VCaP (cell line): ENCODE data around the gene BIRC7.

Experiments
- H3K27ac ChIP-seq: fragments of 450-650 bp; 2 replicates; pipeline ENCODE4 v1.5.1; 2017
- TF ChIP-seq, protein P1 (sequence below): fragments of 450-650 bp; conservative IDR thresholded peaks from 2 replicates; pipeline ENCODE4 v1.5.1; 2017; ENCODE audit warnings: mild to moderate bottlenecking, moderate library complexity

The BIRC7 gene

DNA sequence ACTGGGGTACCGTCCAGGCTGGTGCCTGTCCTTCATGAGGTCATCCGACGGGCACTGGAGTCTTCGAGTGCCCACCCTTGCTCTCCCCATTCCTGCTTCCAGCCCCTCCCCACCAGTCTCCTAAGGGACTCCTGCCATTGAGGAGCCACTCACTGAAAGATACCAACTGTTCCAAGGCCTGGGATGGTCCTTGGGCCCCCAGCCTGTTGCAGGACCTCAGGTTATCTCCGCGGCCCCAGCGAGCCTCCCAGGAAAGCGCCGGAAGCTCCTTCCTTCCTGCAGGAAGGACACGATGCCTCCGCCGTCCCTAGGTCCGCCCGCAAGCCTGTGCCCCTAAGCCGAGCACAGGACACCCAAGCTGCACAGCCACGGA is 17.3 kb downstream of the BIRC7 start:
- TF ChIP-seq, protein P1, sequence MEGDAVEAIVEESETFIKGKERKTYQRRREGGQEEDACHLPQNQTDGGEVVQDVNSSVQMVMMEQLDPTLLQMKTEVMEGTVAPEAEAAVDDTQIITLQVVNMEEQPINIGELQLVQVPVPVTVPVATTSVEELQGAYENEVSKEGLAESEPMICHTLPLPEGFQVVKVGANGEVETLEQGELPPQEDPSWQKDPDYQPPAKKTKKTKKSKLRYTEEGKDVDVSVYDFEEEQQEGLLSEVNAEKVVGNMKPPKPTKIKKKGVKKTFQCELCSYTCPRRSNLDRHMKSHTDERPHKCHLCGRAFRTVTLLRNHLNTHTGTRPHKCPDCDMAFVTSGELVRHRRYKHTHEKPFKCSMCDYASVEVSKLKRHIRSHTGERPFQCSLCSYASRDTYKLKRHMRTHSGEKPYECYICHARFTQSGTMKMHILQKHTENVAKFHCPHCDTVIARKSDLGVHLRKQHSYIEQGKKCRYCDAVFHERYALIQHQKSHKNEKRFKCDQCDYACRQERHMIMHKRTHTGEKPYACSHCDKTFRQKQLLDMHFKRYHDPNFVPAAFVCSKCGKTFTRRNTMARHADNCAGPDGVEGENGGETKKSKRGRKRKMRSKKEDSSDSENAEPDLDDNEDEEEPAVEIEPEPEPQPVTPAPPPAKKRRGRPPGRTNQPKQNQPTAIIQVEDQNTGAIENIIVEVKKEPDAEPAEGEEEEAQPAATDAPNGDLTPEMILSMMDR, result no peak
- no peak overlapping the region for H3K27ac ChIP-seq

DNA sequence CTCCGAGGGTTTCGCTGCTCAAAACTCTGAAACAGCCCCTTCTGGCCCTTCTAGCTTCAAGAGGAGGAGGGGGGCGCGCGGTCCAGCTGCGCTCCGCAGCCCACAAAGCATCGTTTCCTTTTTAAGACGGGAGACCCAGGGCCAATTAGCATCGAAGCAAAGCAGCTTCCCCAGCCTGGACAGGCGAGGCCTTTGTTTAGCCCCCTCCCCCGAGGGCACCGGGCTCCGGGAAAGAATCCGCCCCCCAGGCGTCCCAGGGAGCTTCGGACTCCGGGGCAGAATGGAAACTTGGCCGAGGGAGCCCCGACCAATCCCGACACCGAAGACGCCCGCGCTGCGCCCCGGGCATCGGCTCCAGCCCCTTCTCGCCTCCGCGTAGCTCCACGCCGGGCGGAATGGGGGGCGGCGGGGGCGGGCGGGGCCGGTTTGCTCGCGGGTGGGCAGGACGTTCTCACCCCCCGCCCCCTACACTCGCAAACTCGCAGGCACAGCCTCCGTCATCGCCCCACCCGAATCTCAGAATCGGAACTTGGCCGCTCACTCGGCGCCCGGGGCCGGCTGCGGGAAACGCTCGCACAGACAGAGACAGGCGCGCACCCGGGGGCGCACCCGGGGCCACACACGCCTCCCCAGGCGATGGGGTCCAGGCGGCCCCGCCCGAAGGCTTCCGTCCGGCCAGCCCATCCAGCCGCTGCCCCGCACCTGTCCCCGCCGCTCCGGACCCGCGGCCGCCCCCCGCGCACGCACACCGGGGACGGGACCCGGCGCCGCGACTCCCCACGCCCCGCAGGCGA is 17.9 kb downstream of the BIRC7 start:
- no peak overlapping the region for H3K27ac ChIP-seq
- TF ChIP-seq, protein P1, result no peak

DNA sequence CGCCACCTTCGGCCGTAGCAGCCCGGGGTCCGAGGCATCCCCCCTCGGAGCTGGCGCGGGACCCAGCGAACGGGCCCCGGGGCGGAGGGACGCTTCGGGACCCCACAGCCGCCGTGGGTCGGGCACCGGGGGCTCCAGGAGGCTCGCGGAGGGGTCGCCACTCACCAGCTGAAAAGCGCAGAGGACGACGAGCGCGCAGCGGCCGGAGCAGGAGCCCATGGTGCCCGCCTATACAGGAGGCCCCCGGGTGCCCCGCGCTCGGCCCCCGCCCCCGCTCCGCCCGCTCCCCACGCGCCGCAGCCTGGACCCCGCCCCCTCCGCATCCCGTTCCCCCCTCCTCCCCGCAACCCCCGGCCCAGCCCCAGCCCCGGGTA is 18.5 kb downstream of the BIRC7 start, which contains the start of gene NKAIN4:
TSS of gene NKAIN4 (minus strand) at position 232 of the 374 bp plus-strand sequence. CDS start at position 219, 13 bp downstream.
- no peak within 1 kb of the TSS for H3K27ac ChIP-seq
- TF ChIP-seq, protein P1, result no peak

DNA sequence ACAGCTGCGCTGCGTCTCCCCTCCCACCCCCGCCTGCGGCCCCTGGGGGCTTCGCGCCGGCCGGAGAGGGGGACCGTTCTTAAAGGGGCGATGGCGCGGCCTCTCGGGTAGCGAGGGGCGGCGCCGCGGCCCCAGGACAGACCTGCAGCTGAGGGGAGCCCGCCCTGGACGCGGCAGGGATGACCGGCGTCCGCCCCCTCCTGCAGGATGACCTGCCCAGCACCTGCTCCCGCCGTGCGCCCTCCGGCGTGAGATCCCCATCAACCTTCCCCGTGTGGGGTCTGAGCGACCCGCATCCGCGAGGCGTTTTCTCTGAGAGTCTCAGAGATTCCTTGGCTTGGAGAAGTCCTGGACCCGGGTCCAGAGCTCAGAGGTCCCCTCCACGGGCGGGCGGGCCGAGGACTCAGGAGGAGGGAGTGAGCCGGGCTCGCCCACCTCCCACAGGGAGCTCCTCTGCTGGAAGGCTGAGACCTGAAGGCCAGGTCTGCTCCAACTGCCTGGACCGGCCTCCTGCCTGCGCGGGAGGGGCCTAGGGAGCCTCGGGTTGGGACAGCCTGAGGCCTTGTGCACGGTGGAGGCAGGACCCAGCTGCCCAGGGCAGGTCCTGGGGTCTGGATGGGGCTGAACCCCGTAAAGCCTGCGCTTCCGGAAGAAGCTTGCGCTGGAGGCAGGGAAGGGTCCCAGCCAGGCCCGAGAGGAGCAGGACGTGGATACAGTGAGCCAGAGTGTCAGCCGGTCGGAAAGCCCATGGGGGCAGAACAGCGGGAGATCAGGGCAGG is 19.1 kb downstream of the BIRC7 start:
- TF ChIP-seq, protein P1, result no peak
- H3K27ac ChIP-seq, result no peak overlapping the region

DNA sequence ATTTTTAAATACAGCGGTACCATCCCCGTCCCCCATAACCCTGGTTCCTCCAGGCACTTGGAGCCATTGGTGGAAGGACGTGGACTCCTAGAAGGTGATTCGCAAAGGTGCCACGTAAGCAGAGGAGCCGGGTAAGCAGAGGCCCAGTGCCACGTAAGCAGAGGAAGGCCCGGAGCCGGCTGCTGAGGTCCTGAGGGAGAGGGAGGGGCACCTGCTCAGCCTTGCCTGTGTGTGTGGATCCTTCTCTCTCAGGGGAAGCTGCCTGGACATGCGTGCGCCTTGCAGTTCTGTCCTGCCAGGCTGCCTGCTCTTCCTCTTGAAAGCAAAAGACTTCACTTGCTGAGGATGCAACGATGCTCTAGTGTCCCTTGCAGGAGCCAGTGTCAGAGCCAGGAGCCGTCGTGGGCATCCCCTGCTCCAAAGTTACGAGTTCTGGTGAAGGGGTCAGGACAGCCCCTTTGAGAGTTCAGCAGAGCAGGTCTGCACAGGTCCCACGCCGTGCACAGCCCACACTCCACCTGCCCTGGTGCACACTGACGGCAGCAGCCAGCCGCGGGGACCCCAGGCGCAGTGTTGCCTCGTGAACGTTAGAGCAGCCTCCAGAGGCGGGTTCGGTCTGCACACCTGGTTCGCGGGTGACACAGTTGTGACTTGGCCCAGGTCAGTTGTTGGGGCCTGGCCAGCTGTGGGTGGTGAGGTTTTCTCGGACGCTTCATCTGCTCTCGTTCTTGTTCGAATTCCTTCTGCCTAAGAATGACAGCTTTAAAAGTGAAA is 20.4 kb downstream of the BIRC7 start:
- TF ChIP-seq, protein P1, result no peak
- no peak overlapping the region for H3K27ac ChIP-seq

DNA sequence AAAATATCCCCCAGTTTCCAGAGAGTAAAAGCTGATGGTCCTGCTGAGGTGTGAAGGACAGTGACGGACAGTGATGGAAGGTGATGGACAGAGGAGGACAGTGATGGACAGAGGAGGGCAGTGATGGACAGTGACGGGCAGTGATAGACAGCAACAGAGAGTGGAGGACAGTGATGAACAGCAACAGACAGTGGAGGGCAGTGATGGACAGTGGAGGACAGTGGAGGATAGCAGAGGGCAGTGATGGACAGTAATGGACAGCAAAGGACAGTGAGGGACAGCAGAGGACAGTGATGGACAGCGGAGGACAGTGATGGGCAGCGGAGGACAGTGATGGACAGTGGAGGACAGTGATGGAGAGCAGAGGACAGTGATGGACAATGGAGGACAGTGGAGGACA is 21.2 kb downstream of the BIRC7 start:
- H3K27ac ChIP-seq, result no peak overlapping the region
- TF ChIP-seq, protein P1, result no peak

DNA sequence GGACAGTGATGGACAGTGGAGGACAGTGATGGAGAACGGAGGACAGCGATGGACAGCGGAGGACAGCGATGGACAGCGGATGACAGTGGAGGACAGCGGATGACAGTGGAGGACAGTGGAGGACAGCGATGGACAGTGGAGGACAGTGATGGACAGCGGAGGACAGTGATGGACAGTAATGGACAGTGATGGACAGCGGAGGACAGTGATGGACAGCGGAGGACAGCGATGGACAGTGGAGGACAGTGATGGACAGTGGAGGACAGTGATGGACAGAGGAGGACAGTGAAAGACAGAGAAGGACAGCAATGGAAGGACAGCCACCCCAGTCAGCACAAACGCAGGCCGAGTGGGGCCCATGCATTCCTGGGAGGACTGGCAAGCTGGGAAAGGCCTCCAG is 21.9 kb downstream of the BIRC7 start:
- H3K27ac ChIP-seq, result no peak overlapping the region
- TF ChIP-seq, protein P1, result no peak
